Ascending aorta (tissue), 2 donors: Measurements from ENCODE around the gene CAMSAP3. TPM values are rescaled to one million over a fixed set of nuclear protein-coding genes. Genes with fewer than 3 reads are reported as not detected.

Source experiments
- DNase-seq, 2 donors: peaks; one replicate each; pipeline ENCODE4 v3.0.0-alpha.2; 2019; ENCODE audit warnings: low spot score in 2 of 2
- H3K27ac ChIP-seq, 2 donors: fragments of 200-600 bp; sonication (generic); one replicate each; pipeline ENCODE4 v1.5.1; 2016 to 2017; ENCODE audit warnings: mild to moderate bottlenecking in 1 of 2
- H3K27me3 ChIP-seq: fragments of 200-600 bp; sonication (generic); one replicate; pipeline ENCODE4 v1.5.1; 2017
- H3K36me3 ChIP-seq, 2 donors: fragments of 200-600 bp; sonication (generic); one replicate each; pipeline ENCODE4 v1.5.1; 2016
- H3K4me1 ChIP-seq, 2 donors: fragments of 200-600 bp; sonication (generic); one replicate each; pipeline ENCODE4 v1.5.1; 2016 to 2017; ENCODE audit warnings: mild to moderate bottlenecking in 1 of 2
- H3K4me3 ChIP-seq, 2 donors: fragments of 200-600 bp; sonication (generic); one replicate each; pipeline ENCODE4 v1.5.1; 2016 to 2017; ENCODE audit warnings: mild to moderate bottlenecking in 1 of 2
- H3K9me3 ChIP-seq, 2 donors: fragments of 200-600 bp; sonication (generic); one replicate each; pipeline ENCODE4 v1.5.1; 2016
- intact Hi-C: fragments of 100-400 bp; cut with DNase I; formaldehyde crosslinking; loops from one replicate; pipeline ENCODE4 v1.15.1; 2023
- total RNA-seq: library from RNA; depleted of rRNA; stranded (reverse); fragments of >200 nt; gene quantifications from one replicate; pipeline ENCODE4 v1.1.0, GENCODE V29; 2016
- TF ChIP-seq, protein P1 (sequence below), 3 experiments: fragments of 200-600 bp in 2 of 3; fragments of 450-650 bp in 1 of 3; sonication (generic) in 2 of 3; IDR thresholded peaks; one replicate each; pipeline ENCODE4 v1.5.1; 2016 to 2019; ENCODE audit warnings: antibody characterized with exemption in 3 of 3, mild to moderate bottlenecking in 1 of 3, moderate library complexity in 1 of 3

The CAMSAP3 gene
- total RNA-seq, 1 donor from 2014 or later: not detected

DNA sequence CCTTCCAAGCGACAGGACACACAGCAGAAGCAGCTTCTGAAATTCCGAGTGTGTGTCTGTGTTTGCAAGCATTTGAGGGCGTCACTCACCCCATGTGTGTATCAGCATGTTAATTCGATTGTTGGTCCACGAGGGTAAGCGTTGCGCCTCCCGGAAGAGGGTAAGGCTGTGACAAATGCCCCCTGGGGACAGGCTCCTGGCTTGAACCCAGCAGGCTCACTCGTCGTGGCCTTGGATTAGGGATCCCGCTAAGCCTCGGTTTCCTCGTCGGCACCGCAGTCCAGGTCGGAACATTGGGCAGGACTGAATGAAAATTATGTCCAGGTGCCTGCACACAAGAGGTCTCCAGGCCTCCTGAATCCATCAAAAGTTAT, 40.6 kb downstream of the CAMSAP3 start:
- no peaks in the 10 kb centered on the region for H3K4me1 ChIP-seq
- H3K4me3 ChIP-seq: peak overlapping the region; percentile 51 to 61
- H3K27ac ChIP-seq: no peak overlapping the region
- intact Hi-C loops: no loop called here
- TF ChIP-seq, protein P1, sequence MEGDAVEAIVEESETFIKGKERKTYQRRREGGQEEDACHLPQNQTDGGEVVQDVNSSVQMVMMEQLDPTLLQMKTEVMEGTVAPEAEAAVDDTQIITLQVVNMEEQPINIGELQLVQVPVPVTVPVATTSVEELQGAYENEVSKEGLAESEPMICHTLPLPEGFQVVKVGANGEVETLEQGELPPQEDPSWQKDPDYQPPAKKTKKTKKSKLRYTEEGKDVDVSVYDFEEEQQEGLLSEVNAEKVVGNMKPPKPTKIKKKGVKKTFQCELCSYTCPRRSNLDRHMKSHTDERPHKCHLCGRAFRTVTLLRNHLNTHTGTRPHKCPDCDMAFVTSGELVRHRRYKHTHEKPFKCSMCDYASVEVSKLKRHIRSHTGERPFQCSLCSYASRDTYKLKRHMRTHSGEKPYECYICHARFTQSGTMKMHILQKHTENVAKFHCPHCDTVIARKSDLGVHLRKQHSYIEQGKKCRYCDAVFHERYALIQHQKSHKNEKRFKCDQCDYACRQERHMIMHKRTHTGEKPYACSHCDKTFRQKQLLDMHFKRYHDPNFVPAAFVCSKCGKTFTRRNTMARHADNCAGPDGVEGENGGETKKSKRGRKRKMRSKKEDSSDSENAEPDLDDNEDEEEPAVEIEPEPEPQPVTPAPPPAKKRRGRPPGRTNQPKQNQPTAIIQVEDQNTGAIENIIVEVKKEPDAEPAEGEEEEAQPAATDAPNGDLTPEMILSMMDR (IDR thresholded peaks at IDR 0.05): no peak
- no peaks in the 10 kb centered on the region for H3K27me3 ChIP-seq
- DNase-seq: no peak
- no peaks in the 10 kb centered on the region for H3K9me3 ChIP-seq
- peaks cover 0 to 5% of the 10 kb centered on the region in 2 donors for H3K36me3 ChIP-seq

DNA sequence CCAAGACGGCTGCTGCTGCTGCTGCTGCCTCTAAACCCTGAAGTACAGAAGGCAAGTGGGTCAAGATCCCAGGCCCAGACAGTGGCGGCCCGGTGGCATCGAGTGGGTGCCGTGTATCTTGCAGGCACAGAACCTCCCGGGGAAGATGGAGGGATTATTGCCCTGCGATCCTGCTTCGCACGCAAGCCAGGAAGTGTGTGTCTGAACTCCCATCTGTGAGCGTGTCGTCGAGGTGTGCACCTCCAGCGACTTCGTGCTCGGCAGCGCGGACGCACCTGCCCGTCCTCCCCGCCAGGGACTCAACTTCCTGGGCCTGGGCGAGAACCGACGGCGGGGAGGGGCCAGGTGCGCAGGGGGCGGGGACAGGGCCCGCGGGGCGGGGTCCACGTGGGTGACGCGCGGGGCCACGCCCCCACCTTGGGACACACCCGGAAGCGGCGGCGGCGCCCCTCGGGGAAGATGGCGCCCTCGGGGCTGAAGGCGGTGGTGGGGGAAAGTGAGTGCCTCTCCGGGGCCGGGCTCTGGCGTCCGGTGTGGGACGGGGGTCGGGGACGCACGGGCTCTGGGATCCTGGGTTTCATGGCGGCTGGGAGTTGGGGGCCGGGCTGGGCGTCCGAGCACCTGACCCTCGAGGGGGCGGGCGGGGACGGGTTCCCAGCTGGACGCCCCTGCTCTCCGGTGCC, 41.2 kb downstream of the CAMSAP3 start, which contains the start of gene STXBP2:
STXBP2 (plus strand) TSS at position 420 of the 683 bp plus-strand sequence; CDS start at position 460, 40 bp downstream.
- no peaks in the 10 kb centered on the region for H3K9me3 ChIP-seq
- no peaks in the 10 kb centered on the region for H3K27me3 ChIP-seq
- H3K27ac ChIP-seq: peak within 1 kb of the TSS in 1 of 2 donors; percentile 55
- intact Hi-C loops: no loop called here
- TF ChIP-seq, protein P1 (IDR thresholded peaks at IDR 0.05): no peak
- peak within 1 kb of the TSS; percentile 51 to 61 for H3K4me3 ChIP-seq
- H3K4me1 ChIP-seq: no peaks in the 10 kb centered on the region
- peak; percentile 19 to 73 for DNase-seq
- peaks cover 0 to 5% of the 10 kb centered on the region in 2 donors for H3K36me3 ChIP-seq

DNA sequence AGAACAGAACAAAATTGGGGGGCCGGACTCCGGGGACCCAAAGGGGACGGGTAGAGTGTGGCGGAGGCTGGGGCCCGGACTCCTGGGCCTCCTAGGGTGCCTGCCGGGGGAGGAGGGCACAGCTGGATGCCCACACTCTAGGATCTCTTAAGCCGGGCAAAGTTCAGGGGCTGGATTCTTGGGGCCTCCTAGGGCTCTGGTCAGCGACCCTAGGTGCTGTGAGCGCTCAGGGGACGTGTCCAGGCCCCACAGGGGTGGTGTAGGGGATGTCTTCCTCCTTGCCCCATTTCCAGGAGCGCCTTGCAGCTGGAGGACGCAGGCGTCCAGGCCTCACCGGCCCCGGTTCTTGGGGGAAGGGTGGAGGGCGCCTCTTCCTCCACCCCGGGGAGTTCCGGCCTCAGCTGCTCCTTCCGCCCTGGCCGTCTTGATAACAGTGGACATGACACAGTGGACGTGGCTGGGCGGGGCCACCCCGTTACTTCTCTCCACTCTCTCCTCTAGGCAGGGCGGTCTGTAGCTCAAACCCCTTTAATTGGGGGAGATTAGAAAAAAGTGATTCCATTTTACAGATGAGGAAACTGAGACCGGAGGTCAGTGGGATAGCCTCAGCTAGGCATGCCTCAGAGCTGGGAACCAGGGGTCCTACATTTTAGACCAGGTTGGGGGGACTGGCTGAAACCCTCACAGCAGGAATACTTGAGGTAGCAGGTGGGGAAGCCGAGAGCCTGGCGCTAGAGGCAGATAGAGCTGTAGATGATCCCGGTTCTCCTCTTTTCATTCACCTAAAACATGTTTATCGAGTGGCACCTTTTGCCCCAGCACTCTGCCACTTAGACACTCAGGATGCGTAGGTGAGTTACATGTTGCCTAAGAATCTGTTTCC, 42.0 kb downstream of the CAMSAP3 start:
- no peaks in the 10 kb centered on the region for H3K4me1 ChIP-seq
- TF ChIP-seq, protein P1 (IDR thresholded peaks at IDR 0.05): no peak
- peak overlapping the region; percentile 51 to 61 for H3K4me3 ChIP-seq
- intact Hi-C loops: no loop called here
- peak overlapping the region in 1 of 2 donors; percentile 55 for H3K27ac ChIP-seq
- H3K36me3 ChIP-seq: no peaks in the 10 kb centered on the region
- no peaks in the 10 kb centered on the region for H3K27me3 ChIP-seq
- no peak for DNase-seq
- H3K9me3 ChIP-seq: no peaks in the 10 kb centered on the region

DNA sequence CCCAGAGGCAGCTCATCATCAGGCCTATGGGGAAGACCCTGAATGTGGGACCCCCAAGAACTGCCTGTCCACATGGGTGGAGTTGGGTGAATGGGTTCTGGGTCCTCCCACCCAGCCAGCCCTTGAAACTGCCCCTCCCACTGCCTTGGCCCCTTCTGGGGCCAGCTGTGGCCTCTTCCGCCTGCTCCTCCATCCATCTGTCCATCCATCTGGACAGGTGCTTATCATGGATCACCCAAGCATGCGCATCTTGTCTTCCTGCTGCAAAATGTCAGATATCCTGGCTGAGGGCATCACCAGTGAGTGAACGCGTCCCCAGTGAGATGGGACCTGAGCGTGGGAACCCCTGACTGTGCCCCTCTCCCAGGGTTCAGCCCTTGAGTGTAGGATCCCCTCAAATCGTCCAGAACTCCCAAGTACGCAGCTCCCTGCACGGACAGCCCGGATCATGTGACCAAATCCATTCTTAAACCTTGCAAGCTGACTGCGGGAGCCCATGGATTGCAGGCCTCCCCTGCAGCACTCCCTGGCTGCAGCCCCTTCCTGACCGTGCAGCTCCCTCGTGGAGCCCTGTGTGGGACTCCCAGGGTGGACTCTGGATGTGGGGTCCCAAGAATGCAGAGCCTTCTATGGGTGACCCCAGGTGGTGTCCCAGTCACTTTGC, 43.3 kb downstream of the CAMSAP3 start:
- no peaks in the 10 kb centered on the region for H3K9me3 ChIP-seq
- intact Hi-C loops: no loop called here
- no peaks in the 10 kb centered on the region for H3K27me3 ChIP-seq
- H3K4me3 ChIP-seq: no peak overlapping the region
- DNase-seq: no peak
- no peaks in the 10 kb centered on the region for H3K4me1 ChIP-seq
- no peaks in the 10 kb centered on the region for H3K36me3 ChIP-seq
- no peak overlapping the region for H3K27ac ChIP-seq
- TF ChIP-seq, protein P1 (IDR thresholded peaks at IDR 0.05): no peak

DNA sequence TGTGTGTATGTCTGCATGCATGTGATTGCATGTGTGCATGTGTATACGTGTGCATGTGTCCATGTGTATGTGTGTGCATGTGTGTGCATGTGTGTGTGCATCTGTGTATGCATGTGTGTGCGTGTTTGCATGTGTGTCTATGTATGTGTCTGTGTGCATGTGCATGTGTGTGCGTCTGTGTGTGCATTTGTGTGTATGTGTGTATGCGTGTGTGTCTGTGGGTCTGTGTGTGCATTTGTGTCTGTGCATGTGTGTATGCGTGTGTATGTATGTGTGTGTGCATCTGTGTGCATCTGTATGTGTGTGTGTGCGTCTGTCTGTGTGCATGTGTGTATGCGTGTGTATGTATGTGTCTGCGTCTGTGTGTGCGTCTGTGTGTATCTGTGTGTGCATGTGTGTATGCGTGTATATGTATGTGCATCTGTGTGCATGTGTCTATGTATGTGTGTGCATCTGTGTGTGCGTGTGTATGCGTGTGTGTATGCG, 44.2 kb downstream of the CAMSAP3 start:
- Histone ChIP-seq H3K9me3 (no peaks in the 10 kb centered on the region), H3K27ac (no peak overlapping the region), H3K4me1 (no peaks in the 10 kb centered on the region), H3K4me3 (no peak overlapping the region), H3K36me3 (no peaks in the 10 kb centered on the region), H3K27me3 (no peaks in the 10 kb centered on the region)
- TF ChIP-seq, protein P1 (IDR thresholded peaks at IDR 0.05): no peak
- intact Hi-C loops: no loop called here
- no peak for DNase-seq
